Activated naive CD4-positive, alpha-beta T cell treated with anti-CD3 and anti-CD28 coated beads, Interleukin-2, amount 10 ng/mL, durations not matched to agents 7 days and 5 days (primary cell): ENCODE results near the gene PUS1.
A peak's percentile ranks its signal among the peaks of the same experiment; 100 is the strongest.

ENCODE experiments used
- CTCF ChIA-PET: fragments of 350-600 bp; sonication (Branson Sonifier 250); formaldehyde crosslinking; loops from one replicate; lab custom pipeline; 2021; ENCODE audit warnings: antibody characterized with exemption; lab: Charles Lee
- DNase-seq: peaks from one replicate; pipeline ENCODE4 v3.0.0-alpha.2; 2020
- H3K27ac Mint-ChIP-seq: one replicate; pipeline ENCODE4 v1.8.0; 2021; ENCODE audit warnings: mild to moderate bottlenecking, moderate library complexity, mixed read lengths
- H3K27me3 Mint-ChIP-seq: one replicate; pipeline ENCODE4 v1.8.0; 2021; ENCODE audit warnings: mild to moderate bottlenecking, mixed read lengths
- H3K36me3 Mint-ChIP-seq: one replicate; pipeline ENCODE4 v1.8.0; 2021; ENCODE audit warnings: mixed read lengths
- H3K4me1 Mint-ChIP-seq: one replicate; pipeline ENCODE4 v1.8.0; 2021; ENCODE audit warnings: mixed read lengths
- H3K4me3 Mint-ChIP-seq: one replicate; pipeline ENCODE4 v1.8.0; 2021; ENCODE audit warnings: mild to moderate bottlenecking, moderate library complexity, mixed read lengths
- H3K9me3 Mint-ChIP-seq: one replicate; pipeline ENCODE4 v1.8.0; 2021; ENCODE audit warnings: mixed read lengths

Gene PUS1

GRCh38 chr12:131988054-131988796 is 59.1 kb downstream of the PUS1 start:
- DNase-seq, result no peak
- no peaks in the 10 kb centered on the region for H3K4me1 Mint-ChIP-seq
- CTCF ChIA-PET, result no interaction called here
- H3K36me3 Mint-ChIP-seq, result peaks cover 45% of the 10 kb centered on the region
- no peaks in the 10 kb centered on the region for H3K9me3 Mint-ChIP-seq
- H3K4me3 Mint-ChIP-seq, result no peak overlapping the region
- no peaks in the 10 kb centered on the region for H3K27me3 Mint-ChIP-seq
- peak overlapping the region; percentile 70 for H3K27ac Mint-ChIP-seq

GRCh38 chr12:131989021-131989420 is 59.9 kb downstream of the PUS1 start:
- no peak for DNase-seq
- no peaks in the 10 kb centered on the region for H3K27me3 Mint-ChIP-seq
- H3K36me3 Mint-ChIP-seq, result peaks cover 53% of the 10 kb centered on the region
- CTCF ChIA-PET, result no interaction called here
- no peak overlapping the region for H3K27ac Mint-ChIP-seq
- no peak overlapping the region for H3K4me3 Mint-ChIP-seq
- H3K9me3 Mint-ChIP-seq, result no peaks in the 10 kb centered on the region
- H3K4me1 Mint-ChIP-seq, result no peaks in the 10 kb centered on the region

GRCh38 chr12:131990066-131990979 is 61.2 kb downstream of the PUS1 start:
- H3K27me3 Mint-ChIP-seq, result no peaks in the 10 kb centered on the region
- no peak overlapping the region for H3K4me3 Mint-ChIP-seq
- no peaks in the 10 kb centered on the region for H3K9me3 Mint-ChIP-seq
- no peaks in the 10 kb centered on the region for H3K4me1 Mint-ChIP-seq
- CTCF ChIA-PET, result no interaction called here
- H3K36me3 Mint-ChIP-seq, result peaks cover 59% of the 10 kb centered on the region
- DNase-seq, result no peak
- no peak overlapping the region for H3K27ac Mint-ChIP-seq

GRCh38 chr12:131990980-131991305 is 61.9 kb downstream of the PUS1 start:
- Mint-ChIP-seq H3K36me3 (peaks cover 59% of the 10 kb centered on the region), H3K9me3 (no peaks in the 10 kb centered on the region), H3K27ac (peak overlapping the region; percentile 68), H3K4me3 (no peak overlapping the region), H3K4me1 (no peaks in the 10 kb centered on the region), H3K27me3 (no peaks in the 10 kb centered on the region)
- DNase-seq, result no peak
- CTCF ChIA-PET, result interaction anchor here (0.6 kb wide), 1 partner anchor 570 kb away, joined by 3 read pairs; no protein-coding TSS in a partner anchor

GRCh38 chr12:131991816-131992430 is 62.8 kb downstream of the PUS1 start:
- no peaks in the 10 kb centered on the region for H3K27me3 Mint-ChIP-seq
- no peak overlapping the region for H3K4me3 Mint-ChIP-seq
- no peaks in the 10 kb centered on the region for H3K9me3 Mint-ChIP-seq
- peaks cover 55% of the 10 kb centered on the region for H3K36me3 Mint-ChIP-seq
- no peaks in the 10 kb centered on the region for H3K4me1 Mint-ChIP-seq
- no peak overlapping the region for H3K27ac Mint-ChIP-seq
- no peak for DNase-seq
- CTCF ChIA-PET, result interaction anchor here (0.6 kb wide), 1 partner anchor 569 kb away, joined by 3 read pairs; no protein-coding TSS in a partner anchor

GRCh38 chr12:131994589-131994988 is 65.5 kb downstream of the PUS1 start:
- no peaks in the 10 kb centered on the region for H3K9me3 Mint-ChIP-seq
- H3K4me3 Mint-ChIP-seq, result no peak overlapping the region
- H3K36me3 Mint-ChIP-seq, result peaks cover 44% of the 10 kb centered on the region
- CTCF ChIA-PET, result no interaction called here
- DNase-seq, result no peak
- H3K27ac Mint-ChIP-seq, result no peak overlapping the region
- no peaks in the 10 kb centered on the region for H3K4me1 Mint-ChIP-seq
- no peaks in the 10 kb centered on the region for H3K27me3 Mint-ChIP-seq
